Mucosa of rectum (tissue), 2 donors: ENCODE measurements around the gene PF4V1.

ENCODE experiments used
- H3K27ac ChIP-seq, 2 donors: one replicate each; pipeline ENCODE4 v1.7.0; 2013; ENCODE audit warnings: inconsistent platforms in 2 of 2, low read depth in 2 of 2, low read length in 2 of 2
- H3K27me3 ChIP-seq, 2 donors: one replicate each; pipeline ENCODE4 v1.7.0; 2013; ENCODE audit warnings: low read length in 2 of 2; ENCODE audit not compliant: control insufficient read depth in 2 of 2, insufficient read depth in 2 of 2
- H3K36me3 ChIP-seq, 2 donors: one replicate each; pipeline ENCODE4 v1.7.0; 2013; ENCODE audit warnings: low read length in 2 of 2; ENCODE audit not compliant: control insufficient read depth in 2 of 2, insufficient read depth in 2 of 2
- H3K4me1 ChIP-seq, 2 donors: one replicate each; pipeline ENCODE4 v1.7.0; 2013; ENCODE audit warnings: low read length in 2 of 2, mild to moderate bottlenecking in 1 of 2; ENCODE audit not compliant: control insufficient read depth in 2 of 2, insufficient read depth in 2 of 2
- H3K4me3 ChIP-seq, 2 donors: one replicate each; pipeline ENCODE4 v1.7.0; 2013; ENCODE audit warnings: low read length in 2 of 2
- H3K9ac ChIP-seq, 2 donors: one replicate each; pipeline ENCODE4 v1.7.0; 2013; ENCODE audit warnings: low read length in 2 of 2, low read depth in 1 of 2, mild to moderate bottlenecking in 1 of 2
- H3K9me3 ChIP-seq, 2 donors: one replicate each; pipeline ENCODE4 v1.7.0; 2013; ENCODE audit warnings: low read length in 2 of 2; ENCODE audit not compliant: control insufficient read depth in 2 of 2
- donor health status: healthy.
- donor health status: Normal muscosa, but diverticular disease.

The PF4V1 gene

GRCh38 chr4:73844345-73844744 is 8.8 kb upstream of the PF4V1 start:
- H3K4me3 ChIP-seq, result no peak overlapping the region
- H3K9me3 ChIP-seq, result no peaks in the 10 kb centered on the region
- H3K36me3 ChIP-seq, result no peaks in the 10 kb centered on the region
- H3K9ac ChIP-seq, result no peak overlapping the region
- no peaks in the 10 kb centered on the region for H3K27me3 ChIP-seq
- H3K4me1 ChIP-seq, result no peaks in the 10 kb centered on the region
- no peak overlapping the region for H3K27ac ChIP-seq

DNA sequence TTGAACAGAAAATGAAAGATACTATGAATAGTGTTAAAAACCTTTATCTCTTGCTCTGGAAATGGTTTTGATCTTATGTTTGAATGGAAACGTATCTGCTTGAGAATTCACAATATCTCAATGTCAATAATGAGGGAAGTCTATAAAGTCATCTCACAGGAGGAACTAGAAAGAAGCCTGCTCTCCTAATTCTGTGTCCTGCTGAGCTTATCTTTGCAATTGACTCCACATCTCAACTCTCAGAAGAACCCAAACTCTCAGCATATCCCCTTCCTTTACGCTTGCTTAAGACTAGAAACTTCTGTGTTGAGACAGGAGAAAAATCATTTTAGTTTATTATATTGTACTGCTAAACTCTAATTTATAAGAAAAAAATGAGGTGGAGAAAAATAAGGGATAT is 8.3 kb upstream of the PF4V1 start:
- no peak overlapping the region for H3K4me3 ChIP-seq
- no peak overlapping the region for H3K27ac ChIP-seq
- H3K27me3 ChIP-seq, result no peaks in the 10 kb centered on the region
- no peak overlapping the region for H3K9ac ChIP-seq
- H3K36me3 ChIP-seq, result no peaks in the 10 kb centered on the region
- no peaks in the 10 kb centered on the region for H3K4me1 ChIP-seq
- no peaks in the 10 kb centered on the region for H3K9me3 ChIP-seq

- Histone ChIP-seq H3K4me1 (no peaks in the 10 kb centered on the region), H3K36me3 (no peaks in the 10 kb centered on the region), H3K27me3 (peaks cover 0 to 5% of the 10 kb centered on the region in 2 donors), H3K9ac (no peak overlapping the region), H3K27ac (no peak overlapping the region), H3K4me3 (no peak overlapping the region), H3K9me3 (no peaks in the 10 kb centered on the region)
Measured at GRCh38 chr4:73847526-73848182, 5.4 kb upstream of the PF4V1 start.

DNA sequence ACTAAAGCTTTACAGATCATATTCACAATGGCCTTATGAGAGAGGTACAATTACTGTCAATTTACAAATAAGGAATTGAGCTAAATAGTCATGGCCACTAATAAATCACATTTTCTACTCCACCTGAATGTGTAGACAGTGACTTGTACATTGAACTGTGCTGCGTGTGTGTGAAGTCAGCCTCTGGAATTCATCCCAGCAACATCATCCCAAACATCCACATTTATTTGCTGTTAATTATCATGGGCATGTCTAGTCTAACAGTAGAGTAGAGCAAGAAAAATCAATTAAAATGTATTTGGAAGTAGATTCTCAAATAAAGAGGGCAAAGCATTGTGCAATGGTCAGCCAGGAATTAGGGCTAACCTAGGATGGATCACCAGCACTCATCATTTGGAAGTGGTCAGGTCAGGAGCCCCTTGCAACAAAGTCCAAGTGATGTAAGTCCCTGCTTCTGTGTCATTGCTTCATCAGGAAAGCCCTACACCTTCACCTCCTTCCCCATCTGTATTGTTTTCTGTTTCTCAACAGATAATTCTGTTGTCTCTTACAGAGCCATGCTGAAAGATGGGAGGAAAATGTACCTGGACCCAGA is 4.8 kb upstream of the PF4V1 start:
- Histone ChIP-seq H3K4me3 (no peak overlapping the region), H3K9me3 (no peaks in the 10 kb centered on the region), H3K27me3 (peaks cover 0 to 5% of the 10 kb centered on the region in 2 donors), H3K36me3 (no peaks in the 10 kb centered on the region), H3K27ac (no peak overlapping the region), H3K9ac (no peak overlapping the region), H3K4me1 (no peaks in the 10 kb centered on the region)

- Histone ChIP-seq H3K4me1 (peaks cover 0 to 3% of the 10 kb centered on the region in 2 donors), H3K9ac (no peak overlapping the region), H3K4me3 (no peak overlapping the region), H3K27me3 (peaks cover 0 to 5% of the 10 kb centered on the region in 2 donors), H3K36me3 (no peaks in the 10 kb centered on the region), H3K27ac (no peak overlapping the region), H3K9me3 (no peaks in the 10 kb centered on the region)
Measured at GRCh38 chr4:73850261-73850970, 2.7 kb upstream of the PF4V1 start.

- Histone ChIP-seq H3K27me3 (peaks cover 0 to 5% of the 10 kb centered on the region in 2 donors), H3K9me3 (no peaks in the 10 kb centered on the region), H3K4me3 (no peak overlapping the region), H3K36me3 (no peaks in the 10 kb centered on the region), H3K9ac (no peak overlapping the region), H3K27ac (no peak overlapping the region), H3K4me1 (peaks cover 0 to 3% of the 10 kb centered on the region in 2 donors)
Measured at GRCh38 chr4:73851293-73851692, 1.8 kb upstream of the PF4V1 start.

DNA sequence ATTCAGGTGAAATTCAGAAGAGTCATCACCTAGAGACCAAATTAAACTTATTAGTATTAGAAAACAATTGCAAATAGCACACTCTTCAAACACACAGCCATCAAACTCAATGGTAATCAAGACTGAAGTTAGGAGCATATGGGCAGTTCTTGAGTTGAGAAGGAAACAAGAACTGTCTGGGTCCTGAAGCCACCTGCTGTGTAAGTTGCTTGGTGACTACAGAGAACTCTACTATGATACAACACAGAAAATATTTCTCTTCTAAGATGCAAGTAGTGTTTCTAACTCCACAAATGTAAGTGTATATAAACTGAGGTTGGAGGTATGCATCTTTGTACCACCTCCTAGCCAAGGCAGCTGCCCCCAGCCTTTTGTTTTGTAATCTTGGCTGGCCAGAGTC is 325 bp upstream of the PF4V1 start:
- H3K36me3 ChIP-seq, result no peaks in the 10 kb centered on the region
- peaks cover 0 to 3% of the 10 kb centered on the region in 2 donors for H3K4me1 ChIP-seq
- peaks cover 0 to 5% of the 10 kb centered on the region in 2 donors for H3K27me3 ChIP-seq
- H3K27ac ChIP-seq, result no peak overlapping the region
- H3K4me3 ChIP-seq, result no peak overlapping the region
- H3K9ac ChIP-seq, result no peak overlapping the region
- no peaks in the 10 kb centered on the region for H3K9me3 ChIP-seq

DNA sequence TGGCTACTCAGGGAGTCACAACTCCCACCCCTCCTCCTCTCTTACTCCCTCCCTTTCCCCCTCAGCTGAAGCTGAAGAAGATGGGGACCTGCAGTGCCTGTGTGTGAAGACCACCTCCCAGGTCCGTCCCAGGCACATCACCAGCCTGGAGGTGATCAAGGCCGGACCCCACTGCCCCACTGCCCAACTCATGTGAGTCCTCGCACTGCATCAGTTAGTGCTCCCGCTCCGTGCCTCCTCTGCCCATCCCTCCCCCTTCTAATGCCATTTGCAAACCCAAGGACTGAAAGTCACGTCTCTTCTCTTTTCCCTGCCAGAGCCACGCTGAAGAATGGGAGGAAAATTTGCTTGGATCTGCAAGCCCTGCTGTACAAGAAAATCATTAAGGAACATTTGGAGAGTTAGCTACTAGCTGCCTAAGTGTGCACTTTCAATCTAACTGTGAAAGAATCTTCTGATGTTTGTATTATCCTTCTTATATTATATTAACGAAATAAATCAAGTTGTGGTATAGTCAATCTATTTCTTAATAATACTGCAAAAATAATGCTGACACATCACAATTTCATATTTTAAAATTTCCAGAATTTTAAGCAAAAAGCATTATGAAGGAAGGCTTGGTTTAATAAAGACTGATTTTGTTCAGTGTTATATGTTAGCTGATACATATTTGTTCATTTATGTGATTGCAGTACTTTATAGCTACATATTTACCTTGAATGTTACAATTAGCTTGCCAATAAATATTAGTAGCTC is 800 bp downstream of the PF4V1 start:
- H3K4me3 ChIP-seq, result no peak overlapping the region
- no peaks in the 10 kb centered on the region for H3K36me3 ChIP-seq
- H3K27ac ChIP-seq, result no peak overlapping the region
- no peaks in the 10 kb centered on the region for H3K9me3 ChIP-seq
- no peak overlapping the region for H3K9ac ChIP-seq
- H3K27me3 ChIP-seq, result peaks cover 0 to 5% of the 10 kb centered on the region in 2 donors
- peaks cover 0 to 3% of the 10 kb centered on the region in 2 donors for H3K4me1 ChIP-seq

GRCh38 chr4:73855406-73855805 is 2.3 kb downstream of the PF4V1 start:
- Histone ChIP-seq H3K4me1 (peaks cover 0 to 3% of the 10 kb centered on the region in 2 donors), H3K27ac (no peak overlapping the region), H3K9ac (no peak overlapping the region), H3K4me3 (no peak overlapping the region), H3K9me3 (no peaks in the 10 kb centered on the region), H3K27me3 (peaks cover 0 to 5% of the 10 kb centered on the region in 2 donors), H3K36me3 (no peaks in the 10 kb centered on the region)

DNA sequence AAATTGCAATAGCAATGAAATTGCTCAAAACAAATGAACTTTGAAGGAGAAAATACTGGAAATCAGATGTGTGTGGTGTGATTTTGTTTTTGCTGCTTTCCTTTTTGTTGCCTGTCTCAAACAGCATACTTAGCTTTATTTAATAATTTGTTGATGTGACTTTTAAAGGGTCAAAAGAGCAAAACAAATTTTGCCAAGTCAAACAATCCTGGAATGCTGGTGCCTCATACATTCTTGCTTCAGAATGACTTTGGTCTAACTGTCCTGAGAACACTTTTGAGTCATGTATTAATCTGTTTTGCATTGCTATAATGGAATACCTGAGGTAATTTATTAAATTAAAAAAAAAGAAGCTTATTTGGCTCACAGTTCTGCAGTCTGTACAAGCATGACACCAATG is 3.4 kb downstream of the PF4V1 start:
- no peak overlapping the region for H3K27ac ChIP-seq
- H3K4me1 ChIP-seq, result peaks cover 0 to 3% of the 10 kb centered on the region in 2 donors
- H3K4me3 ChIP-seq, result no peak overlapping the region
- peaks cover 0 to 5% of the 10 kb centered on the region in 2 donors for H3K27me3 ChIP-seq
- H3K9me3 ChIP-seq, result no peaks in the 10 kb centered on the region
- H3K36me3 ChIP-seq, result no peaks in the 10 kb centered on the region
- no peak overlapping the region for H3K9ac ChIP-seq
